Measurements from ENCODE around the gene BOLA1. TPM values are rescaled to one million over a fixed set of nuclear protein-coding genes. Genes with fewer than 3 reads are reported as not detected.
"Not testable (repeated sequence)": the region's sequence is repeated elsewhere in the genome, so short reads cannot be mapped to it uniquely, and the experiment has no call there.

Gene BOLA1
- polyA plus RNA-seq (ENCODE audit: insufficient read length in 3 of 3): 10 to 100 TPM; 17.5 to 21.6 (median 19.7) TPM

- peak; percentile 84 to 89 (median 88) for DNase-seq (ENCODE audit: low read depth in 3 of 3, low spot score in 2 of 3)
These were observed at the start of gene BOLA1 for GRCh38 chr1:149899460-149900284. TSS of gene BOLA1 (plus strand) at chr1:149899568. CDS start at chr1:149900060, 492 bp downstream.

GRCh38 chr1:149849947-149850360 lies 49.4 kb upstream of the BOLA1 start:
- no peak for DNase-seq (ENCODE audit: low read depth in 3 of 3, low spot score in 2 of 3)

- DNase-seq (ENCODE audit: low read depth in 3 of 3, low spot score in 2 of 3): not testable (repeated sequence)
These were observed 48.5 kb upstream of the BOLA1 start for GRCh38 chr1:149850732-149851345.

GRCh38 chr1:149851585-149852213 lies 47.7 kb upstream of the BOLA1 start:
- DNase-seq (ENCODE audit: low read depth in 3 of 3, low spot score in 2 of 3): not testable (repeated sequence)

GRCh38 chr1:149852263-149852662 lies 47.1 kb upstream of the BOLA1 start:
- DNase-seq (ENCODE audit: low read depth in 3 of 3, low spot score in 2 of 3): not testable (repeated sequence)

GRCh38 chr1:149860271-149860670 lies 39.1 kb upstream of the BOLA1 start:
- DNase-seq (ENCODE audit: low read depth in 3 of 3, low spot score in 2 of 3): not testable (repeated sequence)

- DNase-seq (ENCODE audit: low read depth in 3 of 3, low spot score in 2 of 3): not testable (repeated sequence)
These were observed 38.5 kb upstream of the BOLA1 start for GRCh38 chr1:149860684-149861496.

GRCh38 chr1:149861497-149862054 lies 37.8 kb upstream of the BOLA1 start:
- DNase-seq (ENCODE audit: low read depth in 3 of 3, low spot score in 2 of 3): not testable (repeated sequence)

GRCh38 chr1:149866887-149867286 lies 32.5 kb upstream of the BOLA1 start:
- DNase-seq (ENCODE audit: low read depth in 3 of 3, low spot score in 2 of 3): not testable (repeated sequence)

- DNase-seq (ENCODE audit: low read depth in 3 of 3, low spot score in 2 of 3): not testable (repeated sequence)
These were observed 26.3 kb upstream of the BOLA1 start for GRCh38 chr1:149873060-149873459.

GRCh38 chr1:149877211-149877946 lies 22.0 kb upstream of the BOLA1 start:
- no peak for DNase-seq (ENCODE audit: low read depth in 3 of 3, low spot score in 2 of 3)

GRCh38 chr1:149879556-149879955 lies 19.8 kb upstream of the BOLA1 start:
- DNase-seq (ENCODE audit: low read depth in 3 of 3, low spot score in 2 of 3): no peak

GRCh38 chr1:149881876-149882275 lies 17.5 kb upstream of the BOLA1 start:
- DNase-seq (ENCODE audit: low read depth in 3 of 3, low spot score in 2 of 3): no peak

- DNase-seq (ENCODE audit: low read depth in 3 of 3, low spot score in 2 of 3): no peak
These were observed 15.6 kb upstream of the BOLA1 start for GRCh38 chr1:149883598-149884247.

GRCh38 chr1:149884433-149885338 lies 14.7 kb upstream of the BOLA1 start:
- no peak for DNase-seq (ENCODE audit: low read depth in 3 of 3, low spot score in 2 of 3)

- peak; percentile 72 to 76 (median 76) for DNase-seq (ENCODE audit: low read depth in 3 of 3, low spot score in 2 of 3)
These were observed 13.8 kb upstream of the BOLA1 start for GRCh38 chr1:149885339-149886120.

- peak in 1 of 3 donors; percentile 60 for DNase-seq (ENCODE audit: low read depth in 3 of 3, low spot score in 2 of 3)
These were observed 13.3 kb upstream of the BOLA1 start for GRCh38 chr1:149886121-149886395.

Data from right renal cortex interstitium (tissue), 3 donors.